Hepatocyte (in vitro differentiated cells): ENCODE measurements around the gene SIVA1. TPM values are rescaled to one million over a fixed set of nuclear protein-coding genes. Genes with fewer than 3 reads are reported as not detected.

Source experiments
- DNase-seq: peaks from one replicate; pipeline ENCODE4 v3.0.0-alpha.2; 2016; ENCODE audit warnings: low spot score
- H2AFZ ChIP-seq: fragments of 200-600 bp; sonication (generic); 2 replicates; pipeline ENCODE4 v1.6.0; 2016; ENCODE audit warnings: antibody characterized with exemption, mild to moderate bottlenecking
- H3K27ac ChIP-seq: fragments of 200-600 bp; sonication (generic); 2 replicates; pipeline ENCODE4 v1.5.1; 2016; ENCODE audit warnings: mild to moderate bottlenecking
- H3K27me3 ChIP-seq: fragments of 200-600 bp; sonication (generic); 2 replicates; pipeline ENCODE4 v1.6.1; 2016
- H3K36me3 ChIP-seq: fragments of 200-600 bp; sonication (generic); replicated peaks from 2 replicates; pipeline ENCODE4 v1.5.1; 2016; ENCODE audit warnings: low read depth; ENCODE audit not compliant: insufficient read depth
- H3K4me1 ChIP-seq: fragments of 200-600 bp; sonication (generic); 2 replicates; pipeline ENCODE4 v1.5.1; 2016; ENCODE audit warnings: mild to moderate bottlenecking, moderate library complexity; ENCODE audit not compliant: insufficient read depth
- H3K4me2 ChIP-seq: fragments of 200-600 bp; sonication (generic); 2 replicates; pipeline ENCODE4 v1.6.0; 2016
- H3K4me3 ChIP-seq: fragments of 200-600 bp; sonication (generic); 2 replicates; pipeline ENCODE4 v1.5.1; 2016; ENCODE audit warnings: mild to moderate bottlenecking
- H3K79me2 ChIP-seq: fragments of 200-600 bp; sonication (generic); 2 replicates; pipeline ENCODE4 v1.6.0; 2017; ENCODE audit warnings: mild to moderate bottlenecking
- H3K9me2 ChIP-seq: fragments of 200-600 bp; sonication (generic); replicated peaks from 2 replicates; pipeline ENCODE4 v1.6.0; 2017; ENCODE audit warnings: mild to moderate bottlenecking; ENCODE audit not compliant: insufficient read depth
- H3K9me3 ChIP-seq: fragments of 200-600 bp; sonication (generic); 2 replicates; pipeline ENCODE4 v1.5.1; 2016; ENCODE audit warnings: low read depth, mild to moderate bottlenecking
- H4K20me1 ChIP-seq: fragments of 200-600 bp; sonication (generic); 2 replicates; pipeline ENCODE4 v1.6.0; 2016; ENCODE audit warnings: mild to moderate bottlenecking; ENCODE audit not compliant: insufficient read depth, poor library complexity, severe bottlenecking
- EZH2 ChIP-seq: fragments of 200-600 bp; sonication (generic); IDR thresholded peaks from 2 replicates; pipeline ENCODE4 v1.6.1; 2016; ENCODE audit warnings: antibody characterized with exemption, mild to moderate bottlenecking, borderline replicate concordance
- EZH2phosphoT487 ChIP-seq: fragments of 200-600 bp; sonication (generic); IDR thresholded peaks from one replicate; pipeline ENCODE4 v1.6.1; 2018; ENCODE audit warnings: antibody characterized with exemption, mild to moderate bottlenecking, low read depth, moderate library complexity; ENCODE audit not compliant: unreplicated experiment, severe bottlenecking
- WGBS: methylation state at CpG from one replicate; pipeline ENCODE4 v1.1.6; 2016; ENCODE audit warnings: low lambda C conversion rate; ENCODE audit errors: missing lambda C conversion rate; 5-methylcytosine and 5-hydroxymethylcytosine counted together
- polyA plus RNA-seq: library from polyadenylated mRNA; unstranded; fragments of >200 nt; fragmentation: Nextera tagmentation; extraction: Ambion mirVana; gene quantifications from 2 replicates; pipeline ENCODE4 v1.2.1, GENCODE V29; 2016
- total RNA-seq: library from RNA; depleted of rRNA; stranded (reverse); fragments of >200 nt; gene quantifications from 2 replicates; pipeline ENCODE4 v1.2.3, GENCODE V29; 2014
- TF ChIP-seq, protein P1 (sequence below): fragments of 200-600 bp; sonication (generic); IDR thresholded peaks from 2 replicates; pipeline ENCODE4 v1.5.1; 2016; ENCODE audit warnings: antibody characterized with exemption, mild to moderate bottlenecking; ENCODE audit not compliant: poor library complexity

Gene SIVA1
- total and polyA plus RNA-seq, 2 experiments from 2014 or later, result 149 to 163 TPM

GRCh38 chr14:104732931-104733681, 19.8 kb upstream of the SIVA1 start:
- Histone ChIP-seq H3K4me2 (no peak overlapping the region), H3K27ac (no peak overlapping the region), H3K27me3 (no peaks in the 10 kb centered on the region)

DNA sequence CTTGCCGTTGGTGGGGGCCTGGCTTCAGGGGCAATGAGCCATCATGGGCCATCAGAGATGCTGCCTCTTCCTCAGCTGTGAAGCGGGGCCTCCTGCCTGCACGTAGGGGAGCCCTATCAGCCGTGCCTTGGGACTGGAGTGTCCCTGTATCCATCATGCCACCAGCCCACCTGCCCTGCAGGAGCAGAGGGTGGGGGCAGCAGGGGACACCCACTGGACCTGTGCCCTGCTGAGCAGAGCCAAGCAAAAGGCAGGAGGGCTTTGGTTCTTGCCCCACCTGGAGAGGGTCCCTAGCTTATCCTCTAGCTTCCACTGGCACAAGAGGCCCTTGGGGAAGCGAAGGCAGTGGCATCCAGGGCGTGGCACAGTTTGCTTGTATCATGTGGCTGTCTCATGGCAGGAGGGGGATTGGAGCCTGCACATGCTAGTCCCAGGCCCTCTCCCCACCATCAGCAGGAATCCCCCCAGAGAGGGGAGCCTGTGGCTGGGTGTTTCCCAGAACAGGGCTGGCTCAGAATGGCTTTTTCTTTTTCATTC, 18.8 kb upstream of the SIVA1 start:
- no peaks in the 10 kb centered on the region for H3K79me2 ChIP-seq
- no peak overlapping the region for H3K4me3 ChIP-seq
- H3K9me3 ChIP-seq, result no peaks in the 10 kb centered on the region
- H3K27ac ChIP-seq, result no peak overlapping the region
- H3K4me2 ChIP-seq, result no peak overlapping the region
- H4K20me1 ChIP-seq, result no peaks in the 10 kb centered on the region
- no peak overlapping the region for H2AFZ ChIP-seq
- WGBS, result 95% methylated on average over 6 of the region's 6 CpGs
- H3K4me1 ChIP-seq, result peaks cover 13% of the 10 kb centered on the region
- H3K9me2 ChIP-seq, result no peaks in the 10 kb centered on the region
- no peaks in the 10 kb centered on the region for H3K36me3 ChIP-seq
- no peaks in the 10 kb centered on the region for H3K27me3 ChIP-seq
- TF ChIP-seq EZH2phosphoT487 (no peak), EZH2 (no peak)
- TF ChIP-seq, protein P1, sequence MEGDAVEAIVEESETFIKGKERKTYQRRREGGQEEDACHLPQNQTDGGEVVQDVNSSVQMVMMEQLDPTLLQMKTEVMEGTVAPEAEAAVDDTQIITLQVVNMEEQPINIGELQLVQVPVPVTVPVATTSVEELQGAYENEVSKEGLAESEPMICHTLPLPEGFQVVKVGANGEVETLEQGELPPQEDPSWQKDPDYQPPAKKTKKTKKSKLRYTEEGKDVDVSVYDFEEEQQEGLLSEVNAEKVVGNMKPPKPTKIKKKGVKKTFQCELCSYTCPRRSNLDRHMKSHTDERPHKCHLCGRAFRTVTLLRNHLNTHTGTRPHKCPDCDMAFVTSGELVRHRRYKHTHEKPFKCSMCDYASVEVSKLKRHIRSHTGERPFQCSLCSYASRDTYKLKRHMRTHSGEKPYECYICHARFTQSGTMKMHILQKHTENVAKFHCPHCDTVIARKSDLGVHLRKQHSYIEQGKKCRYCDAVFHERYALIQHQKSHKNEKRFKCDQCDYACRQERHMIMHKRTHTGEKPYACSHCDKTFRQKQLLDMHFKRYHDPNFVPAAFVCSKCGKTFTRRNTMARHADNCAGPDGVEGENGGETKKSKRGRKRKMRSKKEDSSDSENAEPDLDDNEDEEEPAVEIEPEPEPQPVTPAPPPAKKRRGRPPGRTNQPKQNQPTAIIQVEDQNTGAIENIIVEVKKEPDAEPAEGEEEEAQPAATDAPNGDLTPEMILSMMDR, result no peak
- no peak for DNase-seq

More at GRCh38 chr14:104732931-104733681, 19.8 kb upstream of the SIVA1 start:
- H3K79me2 ChIP-seq, result no peaks in the 10 kb centered on the region
- 91% methylated on average over 20 of the region's 23 CpGs for WGBS
- DNase-seq, result no peak
- TF ChIP-seq, protein P1, result no peak
- no peak for TF ChIP-seq EZH2
- TF ChIP-seq EZH2phosphoT487, result no peak
- H3K9me3 ChIP-seq, result no peaks in the 10 kb centered on the region
- H4K20me1 ChIP-seq, result no peaks in the 10 kb centered on the region
- H2AFZ ChIP-seq, result no peak overlapping the region
- H3K36me3 ChIP-seq, result no peaks in the 10 kb centered on the region
- H3K4me3 ChIP-seq, result no peak overlapping the region
- no peaks in the 10 kb centered on the region for H3K9me2 ChIP-seq
- peaks cover 13% of the 10 kb centered on the region for H3K4me1 ChIP-seq

DNA sequence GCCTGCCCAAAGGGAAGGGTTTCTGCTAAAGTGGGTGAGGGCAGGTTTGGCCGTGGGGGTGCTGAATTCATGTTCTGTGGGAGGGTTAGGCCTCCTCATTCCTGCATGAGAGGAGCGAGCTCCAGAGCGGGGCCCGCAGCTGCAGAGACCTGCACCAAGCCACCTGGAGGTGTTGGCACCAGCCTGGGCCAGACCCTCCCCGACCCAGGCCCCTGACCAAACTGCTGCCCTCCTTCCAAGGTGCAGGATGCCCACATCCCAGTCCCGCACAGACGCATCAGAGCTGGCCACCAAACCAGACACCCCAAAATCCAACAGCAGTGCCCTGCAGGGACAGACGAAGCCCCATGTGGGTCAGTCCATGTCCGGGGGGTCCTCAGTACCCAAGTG, 18.4 kb upstream of the SIVA1 start:
- peaks cover 13% of the 10 kb centered on the region for H3K4me1 ChIP-seq
- H3K9me3 ChIP-seq, result no peaks in the 10 kb centered on the region
- H3K9me2 ChIP-seq, result no peaks in the 10 kb centered on the region
- TF ChIP-seq, protein P1, result no peak
- TF ChIP-seq EZH2phosphoT487, result no peak
- H3K27ac ChIP-seq, result no peak overlapping the region
- H3K4me3 ChIP-seq, result no peak overlapping the region
- no peaks in the 10 kb centered on the region for H3K36me3 ChIP-seq
- H4K20me1 ChIP-seq, result no peaks in the 10 kb centered on the region
- no peak for DNase-seq
- H3K79me2 ChIP-seq, result no peaks in the 10 kb centered on the region
- H3K4me2 ChIP-seq, result no peak overlapping the region
- no peak overlapping the region for H2AFZ ChIP-seq
- 92% methylated on average over 9 of the region's 9 CpGs for WGBS
- H3K27me3 ChIP-seq, result no peaks in the 10 kb centered on the region
